ENCODE results near the gene ACTG1. TPM values are rescaled to one million over a fixed set of nuclear protein-coding genes. Genes with fewer than 3 reads are reported as not detected.

ACTG1 gene
- total and polyA plus RNA-seq, 2 of the 13 experiments (the other 11 are each of a cell fraction or from before 2014, with no cell fraction given): 973 to 1,138 TPM

- TF ChIP-seq GMEB1 (CRISPR knock-in tag; IDR thresholded peaks at IDR 0.05; ENCODE audit: borderline replicate concordance): peak; percentile 17; the same call in 1 of the 2 replicates
- TF ChIP-seq ZC3H4 (CRISPR knock-in tag; IDR thresholded peaks at IDR 0.05; ENCODE audit: borderline replicate concordance): no peak
- peak; percentile 100 for TF ChIP-seq KLF9 (CRISPR knock-in tag; IDR thresholded peaks at IDR 0.05; ENCODE audit: low read depth)
- peak; percentile 44 for TF ChIP-seq PATZ1 (CRISPR knock-in tag; IDR thresholded peaks at IDR 0.05)
- no peak; the same call in 1 of the 2 replicates for TF ChIP-seq TGIF2 (CRISPR knock-in tag; IDR thresholded peaks at IDR 0.05)
- no peak for TF ChIP-seq ZNF274 (CRISPR knock-in tag; IDR thresholded peaks at IDR 0.05)
- TF ChIP-seq TFAP4 (IDR thresholded peaks at IDR 0.05; ENCODE audit: borderline replicate concordance, low read depth): peak; percentile 8; the same call in 1 of the 2 replicates
- 0 out of 2 replicates have a peak, but pooled peaks have one; percentile 67 for TF ChIP-seq ZNF589 (CRISPR knock-in tag; conservative IDR thresholded peaks at IDR 0.05)
- no peak for TF ChIP-seq ZNF777 (CRISPR knock-in tag; IDR thresholded peaks at IDR 0.05)
- no peak for TF ChIP-seq TSC22D2 (CRISPR knock-in tag; IDR thresholded peaks at IDR 0.05; ENCODE audit: borderline replicate concordance)
- TF ChIP-seq ZNF83 (CRISPR knock-in tag; IDR thresholded peaks at IDR 0.05; ENCODE audit: borderline replicate concordance): no peak
- no peak for TF ChIP-seq GLMP (CRISPR knock-in tag; IDR thresholded peaks at IDR 0.05; ENCODE audit: borderline replicate concordance)
- TF ChIP-seq CCDC6 (CRISPR knock-in tag; IDR thresholded peaks at IDR 0.05): peak; percentile 36; the same call in 1 of the 2 replicates
- 0 out of 2 replicates have a peak, but pooled peaks have one; percentile 13 for TF ChIP-seq PAXIP1 (CRISPR knock-in tag; conservative IDR thresholded peaks at IDR 0.05)
- peak; percentile 48 for TF ChIP-seq ZNF629 (CRISPR knock-in tag; conservative IDR thresholded peaks at IDR 0.05)
- TF ChIP-seq ZNF18 (CRISPR knock-in tag; IDR thresholded peaks at IDR 0.05; ENCODE audit: insufficient replicate concordance): no peak
These were observed 2.3 kb upstream of the ACTG1 start (continued) for GRCh38 chr17:81514739-81515529.
